SK-N-MC (cell line): ENCODE results near the gene FAM13A.

Source experiments
- EZH2 ChIP-seq: fragments of 200-600 bp; sonication (generic); IDR thresholded peaks from one replicate; pipeline ENCODE4 v1.6.1; 2017; ENCODE audit warnings: antibody characterized with exemption
- POLR2AphosphoS5 ChIP-seq: IDR thresholded peaks from 2 replicates; pipeline ENCODE4 v1.6.1; 2012; ENCODE audit warnings: mild to moderate bottlenecking, low read depth, low read length, borderline replicate concordance

DNA sequence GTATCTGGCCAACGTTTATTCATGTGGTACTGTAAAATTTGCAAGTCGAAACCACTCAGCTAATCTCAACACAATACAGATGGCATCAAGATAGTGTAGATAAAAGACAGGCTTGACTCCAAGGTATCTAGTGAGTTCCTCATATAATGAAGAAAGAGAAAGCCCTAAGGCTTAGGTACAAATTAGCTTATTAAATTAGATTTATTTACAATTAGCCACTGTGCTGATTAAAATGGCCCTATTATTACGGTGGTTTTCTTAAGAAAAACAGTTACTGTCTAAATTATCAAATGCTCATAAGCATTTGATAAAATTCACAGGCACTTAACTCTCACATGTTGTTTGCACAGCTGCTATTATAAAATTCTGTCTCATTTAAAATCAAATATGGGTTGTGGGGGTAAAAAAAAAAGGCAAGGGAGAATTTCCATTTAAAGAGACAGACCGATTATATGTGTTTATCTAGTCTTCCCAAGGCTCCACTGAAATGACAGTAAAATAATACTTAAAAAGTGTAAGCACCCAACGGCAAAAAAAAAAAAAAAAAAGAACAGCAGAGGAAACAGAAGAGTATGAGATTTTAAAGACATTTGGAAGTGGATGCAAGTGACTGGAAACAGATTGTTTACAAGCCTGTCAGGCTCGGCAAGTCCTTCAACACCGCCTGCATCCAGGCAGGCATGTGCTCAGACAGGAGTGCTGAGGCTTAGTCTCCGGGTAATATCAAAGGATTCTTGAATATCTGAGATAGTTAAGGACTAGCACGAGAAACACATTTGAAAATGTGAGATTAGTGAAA lies 55.1 kb downstream of the FAM13A start:
- TF ChIP-seq POLR2AphosphoS5 (no peak), EZH2 (no peak)
